ENCODE results near the gene APCDD1L.

GRCh38 chr20:58511364-58511763 is 3.8 kb downstream of the APCDD1L start:
- TF ChIP-seq NFIC (IDR thresholded peaks at IDR 0.05) (no peak), YY1 (IDR thresholded peaks at IDR 0.05; ENCODE audit: low read depth) (no peak), TAF1 (IDR thresholded peaks at IDR 0.05; ENCODE audit: low read depth) (no peak), TEAD4 (IDR thresholded peaks at IDR 0.05) (no peak), EP300 (IDR thresholded peaks at IDR 0.05; ENCODE audit: borderline replicate concordance) (no peak), MAX (IDR thresholded peaks at IDR 0.05) (no peak), CREB1 (IDR thresholded peaks at IDR 0.05; ENCODE audit: low read depth) (no peak), FOXM1 (IDR thresholded peaks at IDR 0.05; ENCODE audit: borderline replicate concordance, low read depth) (no peak), EGR1 (IDR thresholded peaks at IDR 0.05) (no peak), TCF12 (IDR thresholded peaks at IDR 0.05; ENCODE audit: low read depth) (no peak)
- TF ChIP-seq, protein P1, sequence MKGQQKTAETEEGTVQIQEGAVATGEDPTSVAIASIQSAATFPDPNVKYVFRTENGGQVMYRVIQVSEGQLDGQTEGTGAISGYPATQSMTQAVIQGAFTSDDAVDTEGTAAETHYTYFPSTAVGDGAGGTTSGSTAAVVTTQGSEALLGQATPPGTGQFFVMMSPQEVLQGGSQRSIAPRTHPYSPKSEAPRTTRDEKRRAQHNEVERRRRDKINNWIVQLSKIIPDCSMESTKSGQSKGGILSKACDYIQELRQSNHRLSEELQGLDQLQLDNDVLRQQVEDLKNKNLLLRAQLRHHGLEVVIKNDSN (IDR thresholded peaks at IDR 0.05): no peak
- TF ChIP-seq, protein P2, sequence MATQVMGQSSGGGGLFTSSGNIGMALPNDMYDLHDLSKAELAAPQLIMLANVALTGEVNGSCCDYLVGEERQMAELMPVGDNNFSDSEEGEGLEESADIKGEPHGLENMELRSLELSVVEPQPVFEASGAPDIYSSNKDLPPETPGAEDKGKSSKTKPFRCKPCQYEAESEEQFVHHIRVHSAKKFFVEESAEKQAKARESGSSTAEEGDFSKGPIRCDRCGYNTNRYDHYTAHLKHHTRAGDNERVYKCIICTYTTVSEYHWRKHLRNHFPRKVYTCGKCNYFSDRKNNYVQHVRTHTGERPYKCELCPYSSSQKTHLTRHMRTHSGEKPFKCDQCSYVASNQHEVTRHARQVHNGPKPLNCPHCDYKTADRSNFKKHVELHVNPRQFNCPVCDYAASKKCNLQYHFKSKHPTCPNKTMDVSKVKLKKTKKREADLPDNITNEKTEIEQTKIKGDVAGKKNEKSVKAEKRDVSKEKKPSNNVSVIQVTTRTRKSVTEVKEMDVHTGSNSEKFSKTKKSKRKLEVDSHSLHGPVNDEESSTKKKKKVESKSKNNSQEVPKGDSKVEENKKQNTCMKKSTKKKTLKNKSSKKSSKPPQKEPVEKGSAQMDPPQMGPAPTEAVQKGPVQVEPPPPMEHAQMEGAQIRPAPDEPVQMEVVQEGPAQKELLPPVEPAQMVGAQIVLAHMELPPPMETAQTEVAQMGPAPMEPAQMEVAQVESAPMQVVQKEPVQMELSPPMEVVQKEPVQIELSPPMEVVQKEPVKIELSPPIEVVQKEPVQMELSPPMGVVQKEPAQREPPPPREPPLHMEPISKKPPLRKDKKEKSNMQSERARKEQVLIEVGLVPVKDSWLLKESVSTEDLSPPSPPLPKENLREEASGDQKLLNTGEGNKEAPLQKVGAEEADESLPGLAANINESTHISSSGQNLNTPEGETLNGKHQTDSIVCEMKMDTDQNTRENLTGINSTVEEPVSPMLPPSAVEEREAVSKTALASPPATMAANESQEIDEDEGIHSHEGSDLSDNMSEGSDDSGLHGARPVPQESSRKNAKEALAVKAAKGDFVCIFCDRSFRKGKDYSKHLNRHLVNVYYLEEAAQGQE (IDR thresholded peaks at IDR 0.05; ENCODE audit: low read depth): no peak

All from Ishikawa (cell line).